Muscle of leg (tissue), 11 donors: ENCODE measurements around the gene DST. TPM values are rescaled to one million over a fixed set of nuclear protein-coding genes. Genes with fewer than 3 reads are reported as not detected.

Source experiments
- DNase-seq: peaks from one replicate; pipeline ENCODE4 v3.0.0; 2013
- H3K27ac ChIP-seq: one replicate; pipeline ENCODE4 v1.5.1; 2013; ENCODE audit warnings: mild to moderate bottlenecking, low read length, control low read depth
- H3K27me3 ChIP-seq: one replicate; pipeline ENCODE4 v1.6.1; 2013; ENCODE audit warnings: low read length; ENCODE audit not compliant: control insufficient read depth, insufficient read depth
- H3K36me3 ChIP-seq: one replicate; pipeline ENCODE4 v1.6.1; 2013; ENCODE audit warnings: low read length; ENCODE audit not compliant: control insufficient read depth, insufficient read depth
- H3K4me1 ChIP-seq: one replicate; pipeline ENCODE4 v1.6.1; 2013; ENCODE audit warnings: low read length; ENCODE audit not compliant: control insufficient read depth, insufficient read depth
- H3K4me3 ChIP-seq: one replicate; pipeline ENCODE4 v1.5.1; 2013; ENCODE audit warnings: low read length, control low read depth
- H3K9me3 ChIP-seq: replicated peaks from 2 replicates; pipeline ENCODE4 v1.6.1; 2013; ENCODE audit warnings: low read depth, low read length; ENCODE audit not compliant: control insufficient read depth
- WGBS: methylation state at CpG from one replicate; pipeline ENCODE4 v1.1.5; 2013; ENCODE audit warnings: missing lambda C conversion rate; ENCODE audit not compliant: insufficient coverage; 5-methylcytosine and 5-hydroxymethylcytosine counted together
- polyA plus RNA-seq, 8 donors: library from polyadenylated mRNA; unstranded; fragments of 120-200 nt; gene quantifications; one replicate each; pipeline versions ENCODE4 v1.2.1 to v1.2.3, GENCODE V29; 2013; ENCODE audit warnings: inconsistent platforms in 1 of 8, low replicate concordance in 1 of 8; ENCODE audit not compliant: insufficient read length in 8 of 8, insufficient read depth in 1 of 8
- total RNA-seq: library from RNA; stranded (reverse); fragments of 120-200 nt; gene quantifications from one replicate; pipeline ENCODE4 v1.2.4, GENCODE V29; 2013

The DST gene
- total and polyA plus RNA-seq, 9 donors = 154 to 219 (median 179) TPM

DNA sequence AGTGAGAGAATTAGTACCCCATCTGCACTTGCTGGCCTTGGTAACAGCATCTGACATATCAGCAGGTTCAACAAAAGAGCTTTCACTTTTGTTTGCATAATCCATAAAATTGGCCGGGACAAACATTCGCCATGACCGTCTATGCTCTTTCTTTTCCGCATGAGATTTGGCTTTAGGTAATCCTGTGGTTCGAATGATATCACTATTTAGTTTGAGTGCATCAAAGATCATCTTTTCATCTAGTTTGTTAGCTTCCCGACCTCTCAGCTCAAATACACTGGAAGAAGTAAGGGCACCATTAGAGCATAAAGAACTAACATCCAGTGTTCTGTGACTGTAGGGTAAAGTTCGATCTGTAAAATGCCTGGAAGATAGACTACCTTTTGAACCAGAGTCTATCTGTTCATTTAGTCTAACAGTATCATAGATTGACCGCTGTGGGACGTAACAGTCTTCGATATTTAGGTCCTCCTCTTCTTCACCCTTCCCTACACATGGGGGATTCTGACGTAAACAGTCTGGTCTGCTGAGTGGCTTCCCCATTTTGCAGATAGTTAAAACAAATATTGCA is 101.6 kb downstream of the DST start:
- Histone ChIP-seq H3K27me3 (no peaks in the 10 kb centered on the region), H3K36me3 (peaks cover 3% of the 10 kb centered on the region), H3K9me3 (no peaks in the 10 kb centered on the region), H3K4me3 (peak overlapping the region; percentile 69), H3K27ac (peak overlapping the region; percentile 99), H3K4me1 (peaks cover 14% of the 10 kb centered on the region)
- DNase-seq = peak; percentile 68
- WGBS = no CpG with 5 or more reads among the region's 11 CpGs

DNA sequence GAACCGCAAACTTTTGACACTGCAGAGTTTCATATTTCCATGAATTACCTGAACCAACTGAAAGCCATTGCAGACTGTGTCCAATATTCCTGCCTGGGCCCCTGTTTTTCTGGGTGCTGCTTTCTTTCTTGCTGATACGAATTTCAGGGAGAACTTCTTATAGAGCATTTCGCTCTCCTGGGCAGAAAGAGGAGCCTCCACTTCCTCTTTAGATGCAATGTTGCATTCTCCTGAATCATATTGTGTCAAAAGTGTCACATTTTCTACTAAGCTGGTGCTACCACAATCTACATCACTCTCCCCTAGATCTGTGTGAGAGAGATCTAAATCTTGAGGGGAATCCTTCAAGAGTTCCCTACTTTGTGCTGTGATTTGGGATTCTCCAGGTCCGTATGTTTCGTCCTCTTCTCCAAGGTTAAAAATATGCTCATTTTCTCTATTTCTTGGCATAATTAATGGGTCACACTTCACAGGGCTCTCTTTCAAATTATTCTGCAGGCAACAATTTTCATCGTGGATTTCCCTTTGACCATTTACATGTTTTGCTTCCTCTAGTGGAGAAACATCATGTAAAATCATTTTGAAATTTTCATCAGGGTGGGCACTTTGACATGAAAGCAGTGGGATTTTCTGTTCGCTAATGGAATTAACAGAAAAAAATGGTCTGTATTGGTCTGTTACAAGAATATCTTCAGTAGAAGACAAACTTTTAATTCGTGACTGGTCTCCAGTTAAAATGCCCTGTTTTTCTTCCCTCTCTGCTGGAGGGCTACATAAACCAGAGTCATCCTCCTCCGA is 102.3 kb downstream of the DST start:
- Histone ChIP-seq H3K4me1 (peaks cover 14% of the 10 kb centered on the region), H3K4me3 (peak overlapping the region; percentile 69), H3K9me3 (no peaks in the 10 kb centered on the region), H3K27ac (peak overlapping the region; percentile 99), H3K36me3 (peaks cover 6% of the 10 kb centered on the region), H3K27me3 (no peaks in the 10 kb centered on the region)
- no peak for DNase-seq
- 53% methylated on average over 2 of the region's 9 CpGs for WGBS

DNA sequence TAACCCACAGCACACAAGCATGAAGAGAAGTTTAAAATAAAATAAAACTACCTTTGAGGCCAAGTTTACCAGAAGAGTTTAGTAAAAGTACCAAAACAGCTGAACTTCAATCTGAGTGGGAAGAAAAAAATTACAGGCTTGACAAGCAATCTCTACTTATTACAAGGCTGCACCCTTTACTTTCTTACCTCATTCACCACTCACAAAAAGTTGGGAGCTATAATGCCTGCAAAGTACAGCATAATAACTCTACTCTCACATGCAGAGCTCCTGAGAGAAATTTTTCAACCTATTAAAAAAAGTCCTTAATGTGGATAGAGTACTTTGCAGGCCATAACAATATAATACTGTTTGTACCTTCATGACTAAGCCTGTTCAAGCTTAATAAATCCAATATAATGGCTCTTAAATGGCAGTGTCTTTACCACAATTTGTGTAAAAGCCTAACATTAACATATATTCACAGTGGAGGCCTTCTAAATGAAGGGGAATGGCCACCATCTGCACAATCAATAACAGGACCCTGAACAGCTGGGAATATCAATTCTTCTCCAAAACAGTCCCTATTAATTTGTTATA is 103.1 kb downstream of the DST start:
- H3K36me3 ChIP-seq = peaks cover 12% of the 10 kb centered on the region
- peak overlapping the region; percentile 99 for H3K27ac ChIP-seq

DNA sequence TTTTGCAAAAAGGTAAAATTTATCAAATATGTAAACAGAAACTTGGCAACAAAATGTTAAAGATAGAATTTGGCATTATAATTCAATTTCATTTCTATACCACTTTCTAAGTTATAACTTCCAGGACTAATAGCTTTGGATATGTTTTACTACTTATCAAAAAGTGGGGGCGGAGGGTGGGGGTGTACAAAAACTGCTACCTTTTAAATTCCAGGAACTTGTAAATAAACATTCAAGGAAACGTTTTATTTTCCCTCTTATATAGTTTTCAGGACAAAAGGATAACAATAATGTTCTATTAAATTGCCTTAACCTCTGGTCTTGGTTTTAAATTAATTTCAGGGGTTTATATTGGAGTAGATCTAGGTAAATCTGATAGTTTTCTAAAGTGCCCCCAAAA is 103.8 kb downstream of the DST start:
- no CpG with 5 or more reads among the region's 2 CpGs for WGBS
- H3K27ac ChIP-seq = peak overlapping the region; percentile 6
- peaks cover 14% of the 10 kb centered on the region for H3K4me1 ChIP-seq
- peaks cover 13% of the 10 kb centered on the region for H3K36me3 ChIP-seq
- H3K9me3 ChIP-seq = no peaks in the 10 kb centered on the region
- no peak overlapping the region for H3K4me3 ChIP-seq
- no peaks in the 10 kb centered on the region for H3K27me3 ChIP-seq
- no peak for DNase-seq

More for the DNA sequence above, 103.1 kb downstream of the DST start:
- DNase-seq = no peak
- no peaks in the 10 kb centered on the region for H3K9me3 ChIP-seq
- no peaks in the 10 kb centered on the region for H3K27me3 ChIP-seq
- H3K4me1 ChIP-seq = peaks cover 14% of the 10 kb centered on the region
- peak overlapping the region; percentile 69 for H3K4me3 ChIP-seq

DNA sequence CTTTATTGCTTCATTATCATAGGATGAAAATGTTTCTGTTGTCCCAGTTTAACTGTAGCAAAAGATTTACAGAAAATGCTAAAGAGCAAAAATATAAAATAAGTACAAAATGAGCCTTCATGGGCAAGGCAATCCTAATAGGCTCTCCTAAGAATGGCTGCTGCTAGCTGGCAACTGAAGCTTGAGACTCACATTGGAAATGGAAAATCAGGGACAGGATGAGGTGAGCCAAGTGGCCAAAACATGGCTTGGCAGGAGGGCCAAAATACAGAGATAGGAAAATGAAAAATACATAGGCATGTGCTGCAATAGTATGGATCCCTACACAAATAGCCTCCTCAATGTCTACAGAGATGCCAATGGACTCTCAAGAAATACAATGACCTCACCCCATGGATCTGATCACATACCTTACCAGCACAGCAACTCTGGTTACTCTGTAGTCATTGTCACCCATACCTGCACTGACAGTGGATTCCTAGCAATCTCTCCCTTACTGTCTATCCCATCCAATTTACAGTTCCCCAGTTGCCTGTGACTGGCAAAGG is 105.4 kb downstream of the DST start:
- Histone ChIP-seq H3K4me3 (no peak overlapping the region), H3K9me3 (no peaks in the 10 kb centered on the region), H3K36me3 (peaks cover 18% of the 10 kb centered on the region), H3K27ac (no peak overlapping the region), H3K27me3 (no peaks in the 10 kb centered on the region), H3K4me1 (peaks cover 11% of the 10 kb centered on the region)
- DNase-seq = no peak

DNA sequence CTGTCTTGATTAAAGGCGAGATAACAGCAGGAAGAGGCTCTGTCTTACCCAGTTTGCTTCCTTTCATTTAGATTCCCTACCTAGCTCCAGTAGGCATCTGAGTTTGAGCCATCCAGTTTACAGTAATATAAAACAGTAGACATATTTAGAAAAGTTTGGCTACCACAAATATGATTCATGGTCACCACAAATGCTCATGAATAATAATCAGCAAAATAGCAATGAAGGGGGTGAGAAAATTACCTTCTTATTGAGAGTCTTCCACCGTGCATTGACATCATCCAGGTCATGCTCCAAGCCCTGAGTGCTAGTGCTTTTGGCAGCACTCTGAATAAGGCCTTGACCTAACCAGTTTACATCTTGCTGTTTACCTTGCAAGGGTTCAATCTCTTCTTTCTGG is 106.2 kb downstream of the DST start:
- H3K27ac ChIP-seq = no peak overlapping the region
- H3K9me3 ChIP-seq = no peaks in the 10 kb centered on the region
- H3K36me3 ChIP-seq = peaks cover 25% of the 10 kb centered on the region
- H3K4me1 ChIP-seq = peaks cover 11% of the 10 kb centered on the region
- no peaks in the 10 kb centered on the region for H3K27me3 ChIP-seq
- no peak for DNase-seq
- 83% methylated on average over 1 of the region's 2 CpGs for WGBS
- H3K4me3 ChIP-seq = no peak overlapping the region

DNA sequence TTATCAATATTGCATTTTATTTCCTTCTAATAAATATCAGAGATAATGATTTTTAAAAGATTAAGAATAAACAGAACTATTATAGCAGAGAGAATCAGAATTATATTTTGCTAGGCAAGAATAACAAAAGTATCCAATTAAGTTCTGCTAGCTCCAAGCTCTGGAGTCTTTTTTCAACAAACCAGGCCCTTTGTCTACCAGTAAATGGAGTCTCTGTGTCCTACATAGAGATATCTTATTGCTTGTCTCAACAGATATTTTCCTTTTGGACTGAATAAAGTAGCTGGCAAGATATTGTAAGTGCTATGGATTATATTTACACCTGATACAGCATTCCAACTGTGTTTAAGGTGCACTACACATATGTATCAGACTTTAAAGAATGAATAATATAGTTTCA is 107.1 kb downstream of the DST start:
- peaks cover 28% of the 10 kb centered on the region for H3K36me3 ChIP-seq
- no peak overlapping the region for H3K27ac ChIP-seq
- no peaks in the 10 kb centered on the region for H3K9me3 ChIP-seq
- no peak overlapping the region for H3K4me3 ChIP-seq
- no peaks in the 10 kb centered on the region for H3K27me3 ChIP-seq
- peaks cover 7% of the 10 kb centered on the region for H3K4me1 ChIP-seq
- DNase-seq = no peak

DNA sequence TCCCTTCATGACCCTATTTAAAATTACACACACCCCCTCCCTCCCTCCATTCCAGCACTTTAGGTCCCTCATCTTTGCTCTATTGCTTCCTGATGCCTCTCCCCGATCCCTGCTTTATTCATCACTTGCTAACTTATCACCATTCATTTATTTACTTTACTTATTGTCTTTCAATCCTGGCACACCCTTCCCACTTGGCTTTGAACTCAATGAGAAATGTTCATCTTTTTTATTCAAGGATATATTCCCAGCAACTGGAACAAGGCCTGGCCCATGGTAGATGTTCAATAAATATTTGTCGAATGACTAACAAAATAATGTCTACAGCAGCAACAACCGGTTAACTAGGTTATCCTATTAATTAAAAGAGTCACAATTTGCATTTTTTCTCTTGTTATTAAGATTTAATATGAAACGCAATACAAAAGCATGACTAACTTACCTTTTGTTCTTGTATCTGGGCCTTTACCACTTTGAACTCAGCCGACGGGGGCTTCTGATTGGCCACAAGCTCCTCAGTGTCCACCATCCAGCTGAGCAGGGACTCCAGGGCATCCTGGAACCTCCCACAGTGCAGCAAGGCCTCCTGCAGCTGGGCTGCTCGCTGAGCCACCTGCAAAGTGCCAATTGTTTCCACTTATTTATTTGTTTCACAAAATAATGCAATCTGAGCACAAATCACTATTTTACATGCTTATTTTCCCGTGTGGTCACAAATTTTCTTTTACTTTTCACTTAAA is 107.8 kb downstream of the DST start:
- H3K36me3 ChIP-seq = peaks cover 29% of the 10 kb centered on the region
- H3K4me3 ChIP-seq = no peak overlapping the region
- no peaks in the 10 kb centered on the region for H3K27me3 ChIP-seq
- H3K4me1 ChIP-seq = peaks cover 3% of the 10 kb centered on the region
- 92% methylated on average over 5 of the region's 8 CpGs for WGBS
- no peaks in the 10 kb centered on the region for H3K9me3 ChIP-seq
- no peak for DNase-seq
- no peak overlapping the region for H3K27ac ChIP-seq

DNA sequence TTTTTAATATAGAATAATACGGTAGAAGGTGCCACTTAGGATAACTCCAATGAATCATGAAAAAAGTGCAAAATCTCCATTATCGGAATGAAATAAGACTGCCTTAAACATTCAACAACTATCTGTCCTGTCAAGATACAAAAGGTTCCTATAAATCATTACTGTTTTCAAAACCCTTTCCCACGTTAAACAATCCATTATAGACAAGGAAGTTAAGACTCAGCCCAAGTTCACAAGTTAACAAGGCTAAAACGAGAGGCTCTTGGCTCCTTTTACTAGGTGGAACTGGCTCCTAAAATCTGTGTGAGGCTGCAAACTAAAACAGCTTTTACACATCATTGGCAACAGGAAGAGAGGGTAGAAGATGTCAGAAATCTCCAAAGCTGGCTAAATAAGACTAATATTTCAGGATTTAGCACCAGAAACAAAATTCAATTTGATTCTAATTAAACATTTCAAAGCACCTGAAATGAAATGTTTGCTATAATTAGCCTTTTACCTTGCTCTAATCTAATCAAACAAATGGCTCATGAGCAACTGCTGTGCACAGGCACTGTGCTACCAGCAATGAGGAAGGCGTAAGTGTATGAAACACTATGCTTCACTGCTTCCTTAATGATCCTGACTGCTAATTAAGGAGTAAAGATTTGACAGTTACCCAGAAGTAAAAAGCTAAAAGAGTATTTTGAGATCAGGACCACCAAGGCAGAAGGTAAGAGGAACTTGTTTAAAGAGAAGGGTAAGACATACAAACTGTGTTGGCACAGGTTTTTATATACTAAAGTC is 109.7 kb downstream of the DST start:
- H3K36me3 ChIP-seq = peaks cover 39% of the 10 kb centered on the region
- peaks cover 2% of the 10 kb centered on the region for H3K4me1 ChIP-seq
- no peak overlapping the region for H3K4me3 ChIP-seq
- no peaks in the 10 kb centered on the region for H3K27me3 ChIP-seq
- 60% methylated on average over 1 of the region's 5 CpGs for WGBS
- DNase-seq = no peak
- H3K27ac ChIP-seq = no peak overlapping the region
- no peaks in the 10 kb centered on the region for H3K9me3 ChIP-seq
